ENCODE data around the gene RTKN. TPM values are rescaled to one million over a fixed set of nuclear protein-coding genes. Genes with fewer than 3 reads are reported as not detected.

RTKN gene
- total RNA-seq, 2 donors from 2014 or later = 51.4 to 89.9 TPM

GRCh38 chr2:74439803-74440377, 1.8 kb downstream of the RTKN start:
- peak overlapping the region; percentile 90 for H3K27ac ChIP-seq
- H3K4me3 ChIP-seq = peak overlapping the region; percentile 46
- peak; percentile 63 for DNase-seq
- TF ChIP-seq CTCF (IDR thresholded peaks at IDR 0.05) = no peak
- H3K4me1 ChIP-seq = peaks cover 5% of the 10 kb centered on the region
- no peaks in the 10 kb centered on the region for H3K27me3 ChIP-seq
- H3K9ac ChIP-seq (ENCODE audit: low read depth in 2 of 2, low read length in 2 of 2) = peak overlapping the region; percentile 72 to 91
- no peaks in the 10 kb centered on the region for H3K36me3 ChIP-seq
- H3K9me3 ChIP-seq = no peaks in the 10 kb centered on the region
- intact Hi-C loops (cut with DNase I) = no loop called here

DNA sequence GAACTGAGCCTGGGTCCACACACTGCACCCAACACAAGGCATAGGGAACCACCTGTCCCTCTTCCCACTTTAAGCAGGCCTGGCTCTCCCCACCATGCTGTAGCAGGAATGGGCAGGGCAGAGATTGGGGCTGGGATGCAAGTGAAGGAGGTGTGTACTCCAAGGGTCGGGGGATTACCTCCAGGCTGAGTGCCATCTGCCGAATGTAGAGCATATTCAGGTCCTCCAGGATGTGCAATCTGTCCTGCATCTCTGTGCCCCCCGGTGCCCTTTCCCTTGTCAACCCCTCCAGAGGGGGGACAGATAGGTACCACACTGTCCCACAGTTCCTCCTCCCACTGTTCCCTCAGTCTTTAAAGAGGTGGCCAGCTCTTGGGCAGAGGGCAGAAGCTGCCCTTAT, 2.4 kb downstream of the RTKN start:
- no peaks in the 10 kb centered on the region for H3K36me3 ChIP-seq
- H3K27ac ChIP-seq = peak overlapping the region; percentile 90
- intact Hi-C loops (cut with DNase I) = no loop called here
- H3K27me3 ChIP-seq = no peaks in the 10 kb centered on the region
- no peaks in the 10 kb centered on the region for H3K9me3 ChIP-seq
- H3K4me3 ChIP-seq = peak overlapping the region; percentile 46
- DNase-seq = no peak
- peak overlapping the region; percentile 72 to 91 for H3K9ac ChIP-seq (ENCODE audit: low read depth in 2 of 2, low read length in 2 of 2)
- peaks cover 5% of the 10 kb centered on the region for H3K4me1 ChIP-seq
- TF ChIP-seq CTCF (IDR thresholded peaks at IDR 0.05) = no peak

DNA sequence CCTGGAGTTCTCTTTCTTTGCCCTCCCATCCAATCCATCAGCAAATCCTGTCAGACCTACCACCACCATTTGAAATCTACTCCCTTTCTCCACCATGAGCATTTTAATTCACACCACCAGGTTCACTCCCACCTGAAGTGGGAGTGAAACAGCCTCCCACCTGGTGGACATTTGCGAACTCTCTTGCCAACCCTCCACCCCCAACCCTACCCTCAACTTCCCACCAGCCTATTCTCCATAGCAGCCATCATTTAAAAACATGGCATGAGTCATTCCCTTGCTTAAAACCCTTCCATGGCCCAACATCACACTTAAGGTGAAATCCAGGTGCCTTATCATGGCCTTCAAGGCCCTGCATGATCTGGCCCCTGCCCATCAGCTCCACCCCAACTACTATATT, 3.5 kb downstream of the RTKN start:
- Histone ChIP-seq H3K9me3 (no peaks in the 10 kb centered on the region), H3K36me3 (no peaks in the 10 kb centered on the region), H3K27ac (no peak overlapping the region), H3K9ac (ENCODE audit: low read depth in 2 of 2, low read length in 2 of 2) (no peak overlapping the region), H3K27me3 (no peaks in the 10 kb centered on the region), H3K4me1 (peaks cover 5% of the 10 kb centered on the region), H3K4me3 (no peak overlapping the region)
- no peak for DNase-seq
- intact Hi-C loops (cut with DNase I) = no loop called here
- no peak for TF ChIP-seq CTCF (IDR thresholded peaks at IDR 0.05)

DNA sequence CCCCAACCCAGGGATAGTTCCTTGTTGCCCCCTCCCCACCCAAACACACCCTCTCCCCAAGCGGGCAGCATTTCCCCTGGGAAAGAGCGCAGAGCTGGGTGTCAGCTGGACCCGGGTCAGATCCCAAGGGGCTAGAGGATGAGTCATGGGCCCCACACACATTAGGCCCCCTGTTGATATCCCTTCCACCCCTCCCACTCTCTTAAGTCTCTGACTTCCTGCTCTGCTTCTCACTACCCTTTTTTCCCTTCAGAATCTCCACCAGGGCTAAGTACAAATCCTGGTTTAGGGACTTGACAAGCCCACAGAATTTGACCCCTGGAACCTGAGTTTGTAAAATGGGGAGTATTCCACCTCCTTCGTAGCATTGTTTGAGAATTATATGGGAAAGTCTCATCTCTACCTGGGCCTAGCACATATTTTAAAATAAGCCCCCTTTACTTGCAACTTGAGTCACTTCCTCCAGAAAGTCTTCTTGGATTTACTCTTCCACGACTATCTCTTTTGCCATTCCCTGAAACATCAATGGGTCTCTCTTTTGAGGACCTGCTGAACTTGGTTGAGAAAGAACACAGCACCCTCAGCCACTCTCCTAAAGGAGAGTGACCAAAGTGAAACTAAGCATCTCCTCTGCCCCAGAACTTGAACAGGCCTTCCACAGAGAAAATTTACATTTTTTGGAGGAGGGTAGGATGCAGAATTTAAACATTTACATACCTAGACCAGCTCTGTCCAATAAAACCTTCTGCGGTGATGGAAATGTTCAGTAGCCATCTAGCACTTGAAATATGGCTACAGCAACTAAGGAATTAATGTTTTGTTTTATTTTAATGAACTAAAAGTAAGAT, 4.7 kb downstream of the RTKN start:
- DNase-seq = no peak
- H3K4me3 ChIP-seq = no peak overlapping the region
- intact Hi-C loops (cut with DNase I) = no loop called here
- H3K27ac ChIP-seq = no peak overlapping the region
- peaks cover 5% of the 10 kb centered on the region for H3K4me1 ChIP-seq
- H3K9me3 ChIP-seq = no peaks in the 10 kb centered on the region
- TF ChIP-seq CTCF (IDR thresholded peaks at IDR 0.05) = no peak
- no peaks in the 10 kb centered on the region for H3K27me3 ChIP-seq
- H3K36me3 ChIP-seq = no peaks in the 10 kb centered on the region
- no peak overlapping the region for H3K9ac ChIP-seq (ENCODE audit: low read depth in 2 of 2, low read length in 2 of 2)

GRCh38 chr2:74436111-74436805, 5.5 kb downstream of the RTKN start:
- Histone ChIP-seq H3K9ac (ENCODE audit: low read depth in 2 of 2, low read length in 2 of 2) (no peak overlapping the region), H3K27ac (no peak overlapping the region), H3K36me3 (no peaks in the 10 kb centered on the region), H3K27me3 (no peaks in the 10 kb centered on the region), H3K4me3 (no peak overlapping the region), H3K4me1 (peaks cover 5% of the 10 kb centered on the region), H3K9me3 (no peaks in the 10 kb centered on the region)
- intact Hi-C loops (cut with DNase I) = no loop called here
- DNase-seq = no peak
- no peak for TF ChIP-seq CTCF (IDR thresholded peaks at IDR 0.05)

All from colonic mucosa (tissue), 4 donors.